Stimulated activated naive CD8-positive, alpha-beta T cell treated with anti-CD3 and anti-CD28 coated beads, Interleukin-15, Interleukin-2, amounts not matched to agents 100 ng/mL and 50 ng/mL, for 24 hours (primary cell): ENCODE data around the gene MUS81.

Source experiments
- H3K27ac Mint-ChIP-seq: one replicate; pipeline ENCODE4 v1.8.0; 2021; ENCODE audit warnings: mild to moderate bottlenecking, mixed read lengths
- H3K27me3 Mint-ChIP-seq: one replicate; pipeline ENCODE4 v1.8.0; 2021; ENCODE audit warnings: mixed read lengths
- H3K36me3 Mint-ChIP-seq: one replicate; pipeline ENCODE4 v1.8.0; 2021; ENCODE audit warnings: low read depth, mixed read lengths
- H3K4me1 Mint-ChIP-seq: one replicate; pipeline ENCODE4 v1.8.0; 2021; ENCODE audit warnings: low read depth, mixed read lengths
- H3K4me3 Mint-ChIP-seq: one replicate; pipeline ENCODE4 v1.8.0; 2021; ENCODE audit warnings: mild to moderate bottlenecking, mixed read lengths
- H3K9me3 Mint-ChIP-seq: one replicate; pipeline ENCODE4 v1.8.0; 2021; ENCODE audit warnings: mixed read lengths

The MUS81 gene

DNA sequence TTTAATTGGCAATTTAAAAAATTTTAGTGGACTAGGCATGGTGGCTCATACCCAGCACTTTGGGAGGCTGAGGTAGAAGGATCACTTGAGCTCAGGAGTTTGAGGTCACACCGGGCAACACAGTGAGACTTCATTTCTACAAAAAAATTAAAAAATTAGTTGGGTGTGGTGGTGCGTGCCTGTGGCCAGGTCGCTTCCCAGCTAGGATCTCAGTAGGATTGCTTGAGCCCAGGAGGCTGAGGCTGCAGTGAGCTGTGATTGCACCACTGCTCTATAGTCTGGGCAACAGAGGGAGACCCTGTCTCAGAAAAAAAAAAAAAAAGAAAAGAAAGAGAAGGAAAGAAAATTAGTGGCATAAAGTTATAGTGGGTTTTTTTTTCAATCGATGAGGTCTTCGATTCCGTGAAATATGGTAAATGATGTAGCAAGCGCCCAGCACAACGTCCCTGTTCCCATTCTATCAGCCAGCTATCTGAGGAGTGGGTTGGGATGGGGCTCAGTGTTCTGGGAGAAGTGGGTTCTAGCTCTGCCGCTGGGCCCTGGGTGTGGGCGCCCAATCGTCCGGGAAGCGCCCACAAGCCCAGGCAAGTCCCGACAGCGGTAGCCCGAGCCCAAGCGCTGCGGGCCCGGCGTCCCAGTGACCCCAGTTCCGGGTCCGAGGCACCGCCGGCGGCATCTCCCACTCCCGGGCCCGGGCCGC, 38.6 kb downstream of the MUS81 start:
- Mint-ChIP-seq H3K9me3 (no peaks in the 10 kb centered on the region), H3K27ac (peak overlapping the region; percentile 90), H3K4me1 (peaks cover 56% of the 10 kb centered on the region), H3K4me3 (peak overlapping the region; percentile 90), H3K36me3 (peaks cover 34% of the 10 kb centered on the region), H3K27me3 (no peaks in the 10 kb centered on the region)

DNA sequence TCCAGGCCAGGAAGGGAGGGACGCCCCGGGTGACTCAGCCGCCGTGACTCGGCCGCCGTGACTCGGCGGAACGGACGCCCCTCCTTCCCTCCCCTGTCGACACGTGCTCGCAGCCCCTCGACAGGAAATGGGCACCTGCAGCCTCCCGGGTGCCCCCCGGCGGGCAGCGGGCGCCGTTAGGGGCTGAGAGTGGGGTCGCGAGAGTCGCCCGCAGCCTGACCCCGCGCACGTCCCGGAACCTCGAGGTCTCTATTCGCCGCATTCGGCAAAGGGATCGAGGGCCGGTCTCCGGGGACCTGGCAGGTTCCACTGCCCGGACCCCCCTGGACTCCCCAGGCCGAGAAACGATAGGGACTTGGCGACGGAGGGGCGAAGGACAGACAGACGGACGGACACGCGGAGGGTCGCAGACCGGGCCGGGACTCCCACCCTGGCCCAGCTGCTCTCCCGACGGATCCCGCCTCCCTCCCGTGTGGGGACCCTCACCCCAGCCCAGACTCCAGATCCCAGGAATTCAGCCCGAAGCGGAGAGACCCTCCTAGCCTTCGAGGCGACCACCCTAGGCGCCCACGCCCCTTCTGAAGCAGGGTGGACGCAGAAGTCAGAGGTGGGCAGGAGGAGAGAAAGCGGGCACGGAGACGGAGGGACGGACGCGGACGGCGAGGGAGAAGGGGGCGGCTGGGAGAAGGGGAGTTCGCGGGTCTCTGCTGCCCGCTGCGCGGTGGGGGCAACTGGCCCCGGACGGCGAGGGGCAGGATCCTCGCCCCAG, 39.3 kb downstream of the MUS81 start:
- no peaks in the 10 kb centered on the region for H3K9me3 Mint-ChIP-seq
- peaks cover 30% of the 10 kb centered on the region for H3K36me3 Mint-ChIP-seq
- H3K4me3 Mint-ChIP-seq, result peak overlapping the region; percentile 82
- H3K27me3 Mint-ChIP-seq, result no peaks in the 10 kb centered on the region
- peaks cover 49% of the 10 kb centered on the region for H3K4me1 Mint-ChIP-seq
- peak overlapping the region; percentile 86 for H3K27ac Mint-ChIP-seq

DNA sequence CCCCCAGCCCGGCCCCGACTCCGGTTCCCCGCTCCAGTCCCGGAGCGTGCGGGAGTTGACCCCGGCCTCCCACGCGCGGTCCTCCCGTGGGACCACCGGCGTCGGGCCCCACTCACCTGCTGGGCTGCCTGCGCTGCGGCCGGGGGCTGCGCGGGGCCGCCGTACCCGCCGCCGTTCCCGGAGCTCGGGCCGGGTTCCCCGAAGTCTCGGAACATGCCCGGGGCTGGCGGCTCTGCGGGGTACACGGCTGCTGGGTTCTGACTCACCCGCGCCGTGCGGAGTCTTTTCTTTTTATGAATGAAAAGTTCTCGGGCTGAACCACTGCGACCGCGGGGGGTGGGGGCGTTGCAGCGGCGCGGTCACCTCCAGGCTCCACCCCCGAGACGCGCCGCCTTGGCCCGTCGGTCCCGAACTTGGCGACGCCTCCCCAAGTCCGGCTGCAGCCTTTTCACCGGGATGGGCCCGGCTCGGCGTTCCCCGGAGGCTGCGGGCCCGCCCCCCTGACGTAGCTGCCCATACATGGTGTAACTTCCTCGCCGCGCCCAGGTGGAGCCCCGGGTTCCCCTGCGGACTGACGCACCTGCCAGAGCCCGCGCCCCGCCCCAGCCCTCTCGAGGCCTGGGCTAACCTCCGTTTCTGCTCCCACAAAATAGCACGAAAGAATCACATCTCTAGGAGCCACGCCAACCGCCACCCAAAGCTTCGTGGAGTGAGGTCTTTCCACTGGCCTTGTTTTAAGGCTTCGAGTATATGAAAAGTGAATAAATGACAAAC, 40.1 kb downstream of the MUS81 start, which contains the start of gene FOSL1:
TSS of gene FOSL1 (minus strand) at position 264 of the 774 bp plus-strand sequence. CDS start at position 215, 49 bp downstream.
- H3K4me1 Mint-ChIP-seq, result peaks cover 45% of the 10 kb centered on the region
- peak within 1 kb of the TSS; percentile 82 for H3K4me3 Mint-ChIP-seq
- no peaks in the 10 kb centered on the region for H3K27me3 Mint-ChIP-seq
- peak within 1 kb of the TSS; percentile 86 for H3K27ac Mint-ChIP-seq
- H3K36me3 Mint-ChIP-seq, result peaks cover 27% of the 10 kb centered on the region
- no peaks in the 10 kb centered on the region for H3K9me3 Mint-ChIP-seq

DNA sequence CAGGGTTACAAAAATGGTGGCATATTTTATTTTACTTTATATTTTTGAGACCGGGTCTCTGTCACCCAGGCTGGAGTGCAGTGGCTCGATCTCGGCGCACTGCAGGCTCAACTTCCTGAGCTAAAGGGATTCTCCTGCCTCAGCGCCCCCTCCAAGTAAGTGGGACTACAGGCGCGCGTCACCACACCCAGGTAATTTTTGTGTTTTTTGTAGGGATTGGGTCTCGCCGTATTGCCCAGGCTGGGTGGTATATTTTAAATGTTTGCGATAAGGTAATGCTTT, 40.6 kb downstream of the MUS81 start:
- peak overlapping the region; percentile 60 for H3K4me3 Mint-ChIP-seq
- no peaks in the 10 kb centered on the region for H3K9me3 Mint-ChIP-seq
- H3K36me3 Mint-ChIP-seq, result peaks cover 22% of the 10 kb centered on the region
- H3K27me3 Mint-ChIP-seq, result no peaks in the 10 kb centered on the region
- H3K27ac Mint-ChIP-seq, result peak overlapping the region; percentile 55
- peaks cover 40% of the 10 kb centered on the region for H3K4me1 Mint-ChIP-seq

DNA sequence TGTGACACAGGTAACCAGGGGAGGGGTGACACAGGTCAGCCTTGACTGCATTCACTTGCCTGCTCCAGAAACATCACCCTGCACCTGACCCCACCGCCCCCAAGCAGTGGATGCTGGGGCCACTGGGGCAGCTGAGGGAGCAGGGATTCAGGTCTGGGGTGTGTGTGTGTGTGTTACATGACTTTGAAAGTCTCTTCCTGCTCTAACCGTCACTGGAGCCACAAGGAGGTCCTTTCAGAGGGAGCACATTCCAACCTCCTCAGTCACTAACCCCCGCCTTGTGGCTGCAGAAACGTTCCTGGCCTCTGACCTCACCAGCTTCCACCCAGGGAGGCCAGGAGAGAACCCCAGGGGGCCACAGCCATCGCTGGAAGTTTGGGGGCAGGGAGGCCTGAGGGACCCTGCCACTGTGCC, 42.8 kb downstream of the MUS81 start:
- H3K36me3 Mint-ChIP-seq, result peaks cover 5% of the 10 kb centered on the region
- peaks cover 20% of the 10 kb centered on the region for H3K4me1 Mint-ChIP-seq
- no peak overlapping the region for H3K27ac Mint-ChIP-seq
- no peak overlapping the region for H3K4me3 Mint-ChIP-seq
- no peaks in the 10 kb centered on the region for H3K9me3 Mint-ChIP-seq
- no peaks in the 10 kb centered on the region for H3K27me3 Mint-ChIP-seq

DNA sequence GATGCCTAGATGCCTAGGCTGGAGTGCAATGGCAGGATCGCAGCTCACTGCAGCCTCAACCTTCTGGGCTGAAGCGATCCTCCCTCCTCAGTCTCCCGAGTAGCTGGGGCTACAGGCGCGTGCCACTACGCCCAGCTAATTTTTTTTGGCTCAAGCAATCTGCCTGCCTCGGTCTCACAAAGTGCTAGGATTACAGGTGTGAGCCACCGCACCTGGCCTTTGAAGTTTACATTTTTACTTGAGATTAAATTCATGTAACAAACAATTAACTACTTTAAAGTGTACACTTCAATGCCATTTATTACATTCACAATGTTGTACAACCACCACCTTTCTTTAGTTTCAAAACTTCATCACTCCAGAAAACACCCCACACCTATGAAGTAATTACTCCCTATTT, 43.5 kb downstream of the MUS81 start:
- peaks cover 3% of the 10 kb centered on the region for H3K36me3 Mint-ChIP-seq
- H3K4me1 Mint-ChIP-seq, result peaks cover 14% of the 10 kb centered on the region
- no peak overlapping the region for H3K27ac Mint-ChIP-seq
- H3K4me3 Mint-ChIP-seq, result no peak overlapping the region
- H3K27me3 Mint-ChIP-seq, result no peaks in the 10 kb centered on the region
- H3K9me3 Mint-ChIP-seq, result no peaks in the 10 kb centered on the region

- H3K27ac Mint-ChIP-seq, result no peak overlapping the region
- H3K9me3 Mint-ChIP-seq, result no peaks in the 10 kb centered on the region
- H3K36me3 Mint-ChIP-seq, result no peaks in the 10 kb centered on the region
- H3K27me3 Mint-ChIP-seq, result no peaks in the 10 kb centered on the region
- H3K4me1 Mint-ChIP-seq, result peaks cover 16% of the 10 kb centered on the region
- H3K4me3 Mint-ChIP-seq, result no peak overlapping the region
These were observed 46.4 kb downstream of the MUS81 start for GRCh38 chr11:65906602-65907001.

DNA sequence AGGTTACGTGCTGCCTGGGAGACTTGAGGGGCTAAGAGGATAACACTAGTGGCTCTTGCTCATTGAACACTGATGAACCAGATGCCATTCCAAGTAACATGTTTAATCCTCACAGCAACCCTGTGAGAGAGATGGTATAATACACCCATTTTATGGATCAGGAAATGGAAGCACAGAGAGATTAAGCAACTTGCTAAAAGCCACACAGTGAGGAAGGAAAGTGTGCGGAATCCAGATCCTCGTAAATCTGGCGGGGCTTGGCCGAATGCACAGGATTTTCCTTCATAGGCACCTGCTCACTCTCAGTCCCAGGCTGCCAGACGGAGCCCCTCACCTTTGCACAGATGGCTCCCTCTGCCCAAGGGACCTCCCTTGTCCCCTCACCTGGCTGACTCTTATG, 47.6 kb downstream of the MUS81 start:
- Mint-ChIP-seq H3K27me3 (no peaks in the 10 kb centered on the region), H3K4me3 (no peak overlapping the region), H3K27ac (no peak overlapping the region), H3K4me1 (peaks cover 14% of the 10 kb centered on the region), H3K36me3 (no peaks in the 10 kb centered on the region), H3K9me3 (no peaks in the 10 kb centered on the region)

DNA sequence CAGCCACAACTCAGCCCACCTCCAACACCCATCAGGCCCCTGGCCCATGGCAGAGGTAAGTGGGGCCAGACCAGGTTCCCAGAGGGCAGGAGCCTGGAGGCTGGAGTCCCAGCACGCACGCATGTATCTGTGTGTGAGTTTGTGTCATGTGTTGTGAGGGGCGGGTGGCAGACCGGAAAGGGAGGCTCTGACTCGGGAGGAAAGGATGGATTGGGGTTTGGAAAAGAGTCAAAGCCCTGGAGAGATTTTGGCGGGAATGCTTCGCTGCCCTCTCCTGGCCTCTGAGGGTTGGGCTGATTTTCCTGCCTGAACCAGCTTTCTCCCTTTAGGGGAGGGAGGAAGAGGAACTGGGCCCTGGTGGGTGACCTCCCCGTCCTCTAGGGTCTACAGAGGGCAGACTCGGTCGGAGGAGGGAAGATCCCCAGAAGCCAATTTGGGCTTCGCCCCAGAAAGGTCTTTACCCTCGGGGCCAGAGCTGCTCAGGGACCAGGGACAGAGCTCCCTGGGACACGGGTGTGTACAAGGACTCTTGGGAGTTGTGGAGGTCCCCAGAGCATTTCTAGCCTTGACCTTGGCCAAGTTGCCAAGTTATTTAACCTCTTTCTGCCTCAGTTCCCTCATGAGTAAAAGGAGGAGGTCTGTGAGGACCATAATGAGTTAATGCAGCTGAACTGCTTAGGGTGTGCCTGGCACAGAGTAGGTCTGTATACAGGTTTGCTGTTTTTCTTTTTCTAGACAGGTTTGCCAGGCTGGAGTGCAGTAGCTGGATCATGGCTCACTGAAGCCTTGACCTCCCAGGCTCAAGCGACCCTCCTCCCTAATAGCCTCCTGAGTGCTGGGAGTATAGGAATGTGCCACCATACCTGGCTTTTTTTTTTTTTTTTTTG, 51.7 kb downstream of the MUS81 start:
- H3K27ac Mint-ChIP-seq, result peak overlapping the region; percentile 12
- H3K9me3 Mint-ChIP-seq, result no peaks in the 10 kb centered on the region
- no peaks in the 10 kb centered on the region for H3K36me3 Mint-ChIP-seq
- peaks cover 43% of the 10 kb centered on the region for H3K4me1 Mint-ChIP-seq
- H3K4me3 Mint-ChIP-seq, result no peak overlapping the region
- H3K27me3 Mint-ChIP-seq, result no peaks in the 10 kb centered on the region

GRCh38 chr11:65912845-65913244, 52.6 kb downstream of the MUS81 start:
- Mint-ChIP-seq H3K4me1 (peaks cover 47% of the 10 kb centered on the region), H3K36me3 (no peaks in the 10 kb centered on the region), H3K27me3 (no peaks in the 10 kb centered on the region), H3K27ac (no peak overlapping the region), H3K9me3 (no peaks in the 10 kb centered on the region), H3K4me3 (no peak overlapping the region)

- H3K4me3 Mint-ChIP-seq, result no peak overlapping the region
These were observed 55.0 kb downstream of the MUS81 start for GRCh38 chr11:65915101-65915820.

DNA sequence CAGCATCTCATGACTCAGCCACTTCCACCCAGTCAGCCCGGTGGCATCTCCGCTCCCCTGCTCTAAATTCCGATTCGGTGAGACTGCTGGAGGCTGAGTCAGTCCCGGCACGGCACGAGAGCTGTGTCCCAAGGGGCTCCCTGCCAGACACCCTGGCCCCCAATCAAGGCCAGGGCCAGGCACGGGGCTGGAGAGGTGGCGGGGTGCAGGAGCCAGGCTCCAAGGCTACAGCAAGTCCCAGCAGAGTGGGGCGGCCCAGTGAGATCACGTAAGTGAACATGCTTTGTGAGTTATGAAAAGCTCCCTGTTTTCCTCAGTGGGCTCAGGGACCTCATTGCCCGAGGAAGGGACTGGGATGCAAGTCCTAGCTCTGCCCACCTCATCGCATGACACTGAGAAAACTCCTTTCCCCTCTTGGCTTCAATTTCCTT, 55.6 kb downstream of the MUS81 start:
- no peaks in the 10 kb centered on the region for H3K9me3 Mint-ChIP-seq
- H3K4me3 Mint-ChIP-seq, result no peak overlapping the region
- peaks cover 57% of the 10 kb centered on the region for H3K4me1 Mint-ChIP-seq
- H3K27me3 Mint-ChIP-seq, result no peaks in the 10 kb centered on the region
- H3K36me3 Mint-ChIP-seq, result no peaks in the 10 kb centered on the region
- no peak overlapping the region for H3K27ac Mint-ChIP-seq

More at GRCh38 chr11:65915101-65915820, 55.0 kb downstream of the MUS81 start:
- Mint-ChIP-seq H3K36me3 (no peaks in the 10 kb centered on the region), H3K27ac (no peak overlapping the region), H3K9me3 (no peaks in the 10 kb centered on the region), H3K4me1 (peaks cover 51% of the 10 kb centered on the region), H3K27me3 (no peaks in the 10 kb centered on the region)
